Measurements from ENCODE around the gene SCLT1. TPM values are rescaled to one million over a fixed set of nuclear protein-coding genes. Genes with fewer than 3 reads are reported as not detected.

SCLT1 gene
- total and polyA plus RNA-seq, 2 of the 8 experiments (the other 6 are each of a cell fraction or from before 2014, with no cell fraction given): 4.8 to 13.1 TPM

- peak; percentile 90 for TF ChIP-seq JUND (IDR thresholded peaks at IDR 0.05; ENCODE audit: low read length)
- no peak for TF ChIP-seq YY1 (IDR thresholded peaks at IDR 0.05; ENCODE audit: low read depth, low read length)
- TF ChIP-seq BCL11A (IDR thresholded peaks at IDR 0.05; ENCODE audit: low read depth in 2 of 2, low read length in 2 of 2): no peak
- TF ChIP-seq KDM5A (IDR thresholded peaks at IDR 0.05; ENCODE audit: low read length): no peak
- no peak for TF ChIP-seq MAFK (IDR thresholded peaks at IDR 0.05; ENCODE audit: low read depth, low read length)
- TF ChIP-seq, protein P1, sequence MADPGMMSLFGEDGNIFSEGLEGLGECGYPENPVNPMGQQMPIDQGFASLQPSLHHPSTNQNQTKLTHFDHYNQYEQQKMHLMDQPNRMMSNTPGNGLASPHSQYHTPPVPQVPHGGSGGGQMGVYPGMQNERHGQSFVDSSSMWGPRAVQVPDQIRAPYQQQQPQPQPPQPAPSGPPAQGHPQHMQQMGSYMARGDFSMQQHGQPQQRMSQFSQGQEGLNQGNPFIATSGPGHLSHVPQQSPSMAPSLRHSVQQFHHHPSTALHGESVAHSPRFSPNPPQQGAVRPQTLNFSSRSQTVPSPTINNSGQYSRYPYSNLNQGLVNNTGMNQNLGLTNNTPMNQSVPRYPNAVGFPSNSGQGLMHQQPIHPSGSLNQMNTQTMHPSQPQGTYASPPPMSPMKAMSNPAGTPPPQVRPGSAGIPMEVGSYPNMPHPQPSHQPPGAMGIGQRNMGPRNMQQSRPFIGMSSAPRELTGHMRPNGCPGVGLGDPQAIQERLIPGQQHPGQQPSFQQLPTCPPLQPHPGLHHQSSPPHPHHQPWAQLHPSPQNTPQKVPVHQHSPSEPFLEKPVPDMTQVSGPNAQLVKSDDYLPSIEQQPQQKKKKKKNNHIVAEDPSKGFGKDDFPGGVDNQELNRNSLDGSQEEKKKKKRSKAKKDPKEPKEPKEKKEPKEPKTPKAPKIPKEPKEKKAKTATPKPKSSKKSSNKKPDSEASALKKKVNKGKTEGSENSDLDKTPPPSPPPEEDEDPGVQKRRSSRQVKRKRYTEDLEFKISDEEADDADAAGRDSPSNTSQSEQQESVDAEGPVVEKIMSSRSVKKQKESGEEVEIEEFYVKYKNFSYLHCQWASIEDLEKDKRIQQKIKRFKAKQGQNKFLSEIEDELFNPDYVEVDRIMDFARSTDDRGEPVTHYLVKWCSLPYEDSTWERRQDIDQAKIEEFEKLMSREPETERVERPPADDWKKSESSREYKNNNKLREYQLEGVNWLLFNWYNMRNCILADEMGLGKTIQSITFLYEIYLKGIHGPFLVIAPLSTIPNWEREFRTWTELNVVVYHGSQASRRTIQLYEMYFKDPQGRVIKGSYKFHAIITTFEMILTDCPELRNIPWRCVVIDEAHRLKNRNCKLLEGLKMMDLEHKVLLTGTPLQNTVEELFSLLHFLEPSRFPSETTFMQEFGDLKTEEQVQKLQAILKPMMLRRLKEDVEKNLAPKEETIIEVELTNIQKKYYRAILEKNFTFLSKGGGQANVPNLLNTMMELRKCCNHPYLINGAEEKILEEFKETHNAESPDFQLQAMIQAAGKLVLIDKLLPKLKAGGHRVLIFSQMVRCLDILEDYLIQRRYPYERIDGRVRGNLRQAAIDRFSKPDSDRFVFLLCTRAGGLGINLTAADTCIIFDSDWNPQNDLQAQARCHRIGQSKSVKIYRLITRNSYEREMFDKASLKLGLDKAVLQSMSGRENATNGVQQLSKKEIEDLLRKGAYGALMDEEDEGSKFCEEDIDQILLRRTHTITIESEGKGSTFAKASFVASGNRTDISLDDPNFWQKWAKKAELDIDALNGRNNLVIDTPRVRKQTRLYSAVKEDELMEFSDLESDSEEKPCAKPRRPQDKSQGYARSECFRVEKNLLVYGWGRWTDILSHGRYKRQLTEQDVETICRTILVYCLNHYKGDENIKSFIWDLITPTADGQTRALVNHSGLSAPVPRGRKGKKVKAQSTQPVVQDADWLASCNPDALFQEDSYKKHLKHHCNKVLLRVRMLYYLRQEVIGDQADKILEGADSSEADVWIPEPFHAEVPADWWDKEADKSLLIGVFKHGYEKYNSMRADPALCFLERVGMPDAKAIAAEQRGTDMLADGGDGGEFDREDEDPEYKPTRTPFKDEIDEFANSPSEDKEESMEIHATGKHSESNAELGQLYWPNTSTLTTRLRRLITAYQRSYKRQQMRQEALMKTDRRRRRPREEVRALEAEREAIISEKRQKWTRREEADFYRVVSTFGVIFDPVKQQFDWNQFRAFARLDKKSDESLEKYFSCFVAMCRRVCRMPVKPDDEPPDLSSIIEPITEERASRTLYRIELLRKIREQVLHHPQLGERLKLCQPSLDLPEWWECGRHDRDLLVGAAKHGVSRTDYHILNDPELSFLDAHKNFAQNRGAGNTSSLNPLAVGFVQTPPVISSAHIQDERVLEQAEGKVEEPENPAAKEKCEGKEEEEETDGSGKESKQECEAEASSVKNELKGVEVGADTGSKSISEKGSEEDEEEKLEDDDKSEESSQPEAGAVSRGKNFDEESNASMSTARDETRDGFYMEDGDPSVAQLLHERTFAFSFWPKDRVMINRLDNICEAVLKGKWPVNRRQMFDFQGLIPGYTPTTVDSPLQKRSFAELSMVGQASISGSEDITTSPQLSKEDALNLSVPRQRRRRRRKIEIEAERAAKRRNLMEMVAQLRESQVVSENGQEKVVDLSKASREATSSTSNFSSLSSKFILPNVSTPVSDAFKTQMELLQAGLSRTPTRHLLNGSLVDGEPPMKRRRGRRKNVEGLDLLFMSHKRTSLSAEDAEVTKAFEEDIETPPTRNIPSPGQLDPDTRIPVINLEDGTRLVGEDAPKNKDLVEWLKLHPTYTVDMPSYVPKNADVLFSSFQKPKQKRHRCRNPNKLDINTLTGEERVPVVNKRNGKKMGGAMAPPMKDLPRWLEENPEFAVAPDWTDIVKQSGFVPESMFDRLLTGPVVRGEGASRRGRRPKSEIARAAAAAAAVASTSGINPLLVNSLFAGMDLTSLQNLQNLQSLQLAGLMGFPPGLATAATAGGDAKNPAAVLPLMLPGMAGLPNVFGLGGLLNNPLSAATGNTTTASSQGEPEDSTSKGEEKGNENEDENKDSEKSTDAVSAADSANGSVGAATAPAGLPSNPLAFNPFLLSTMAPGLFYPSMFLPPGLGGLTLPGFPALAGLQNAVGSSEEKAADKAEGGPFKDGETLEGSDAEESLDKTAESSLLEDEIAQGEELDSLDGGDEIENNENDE (IDR thresholded peaks at IDR 0.05; ENCODE audit: insufficient replicate concordance, low read length): no peak
- TF ChIP-seq HDAC2 (IDR thresholded peaks at IDR 0.05; ENCODE audit: borderline replicate concordance in 1 of 2, low read depth in 2 of 2, low read length in 2 of 2): no peak; a peak in 1 of 4 replicates
- no peak for TF ChIP-seq RXRA (IDR thresholded peaks at IDR 0.05; ENCODE audit: insufficient read depth, low read depth, low read length)
These were observed at the start of gene SCLT1 (continued) for GRCh38 chr4:129093191-129093920.

Data from H1 (cell line).